AG10803 (cell line): Measurements from ENCODE around the gene RNASE9.
"Not testable (repeated sequence)": the region's sequence is repeated elsewhere in the genome, so short reads cannot be mapped to it uniquely, and the experiment has no call there.

Source experiments
- DNase-seq: peaks from one replicate; pipeline ENCODE4 v3.0.0; 2010; ENCODE audit warnings: low read depth
- H3K4me3 ChIP-seq: 2 replicates; pipeline ENCODE4 v1.5.1; 2011; ENCODE audit warnings: mild to moderate bottlenecking, low read length, control low read depth
- CTCF ChIP-seq: conservative IDR thresholded peaks from 2 replicates; pipeline ENCODE4 v1.5.1; 2011; ENCODE audit warnings: mild to moderate bottlenecking, low read length, control low read depth, inconsistent platforms

The RNASE9 gene

GRCh38 chr14:20569066-20569465 is 8.2 kb upstream of the RNASE9 start:
- H3K4me3 ChIP-seq = no peak overlapping the region
- no peak for TF ChIP-seq CTCF
- no peak for DNase-seq

GRCh38 chr14:20568393-20568792 is 7.5 kb upstream of the RNASE9 start:
- TF ChIP-seq CTCF = no peak
- DNase-seq = no peak
- no peak overlapping the region for H3K4me3 ChIP-seq

GRCh38 chr14:20567199-20567598 is 6.4 kb upstream of the RNASE9 start:
- not testable (repeated sequence) for DNase-seq, H3K4me3 ChIP-seq

- no peak for TF ChIP-seq CTCF
- no peak for DNase-seq
- no peak overlapping the region for H3K4me3 ChIP-seq
Observed at GRCh38 chr14:20564501-20564997, 3.7 kb upstream of the RNASE9 start.

- no peak for DNase-seq
- no peak overlapping the region for H3K4me3 ChIP-seq
- TF ChIP-seq CTCF = no peak
Observed at GRCh38 chr14:20563971-20564370, 3.1 kb upstream of the RNASE9 start.

GRCh38 chr14:20559461-20559904 is 1.4 kb downstream of the RNASE9 start:
- no peak for DNase-seq
- no peak overlapping the region for H3K4me3 ChIP-seq

GRCh38 chr14:20557212-20557542 is 3.7 kb downstream of the RNASE9 start:
- no peak overlapping the region for H3K4me3 ChIP-seq
- no peak for TF ChIP-seq CTCF
- no peak for DNase-seq

More at GRCh38 chr14:20559461-20559904, 1.4 kb downstream of the RNASE9 start:
- TF ChIP-seq CTCF = no peak
